Suppressor macrophage treated with lipopolysaccharide for 4 hours (primary cell): ENCODE measurements around the gene ZBTB18.
"Not testable (repeated sequence)": the region's sequence is repeated elsewhere in the genome, so short reads cannot be mapped to it uniquely, and the experiment has no call there.

Experiments used
- DNase-seq: peaks from one replicate; pipeline ENCODE4 v3.0.0-alpha.2; 2020

Gene ZBTB18

DNA sequence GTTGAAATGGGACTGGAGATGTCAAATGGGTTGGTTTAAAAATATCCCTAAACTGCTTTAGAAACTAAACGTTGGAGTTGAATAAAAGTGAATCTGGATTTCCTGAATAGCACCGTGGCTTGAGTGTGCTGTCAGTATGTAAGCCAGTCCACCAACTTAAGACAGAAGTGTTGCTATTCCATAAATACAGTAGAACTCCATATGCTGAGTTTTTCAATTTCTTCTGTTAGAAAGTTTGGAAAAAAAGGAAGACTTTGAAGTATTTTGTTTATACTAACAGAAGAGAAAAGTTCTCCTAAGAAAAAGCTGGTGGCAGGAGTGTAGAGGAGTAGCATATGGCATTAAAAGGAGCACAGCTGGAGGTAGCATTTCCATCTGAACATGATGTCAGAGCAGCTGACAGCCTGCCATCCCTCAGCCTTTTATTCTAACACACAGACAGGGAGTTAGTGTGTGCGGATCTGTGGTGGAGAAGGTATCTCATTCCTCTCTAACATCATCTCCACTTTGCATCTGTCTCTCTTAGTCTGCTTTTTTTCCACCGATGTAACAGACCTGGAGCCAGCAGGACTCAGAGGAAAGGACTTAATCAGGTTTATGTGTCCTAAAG, at the start of gene ZBTB18:
TSS of gene ZBTB18 (plus strand) at position 449 of the 610 bp plus-strand sequence. CDS start at position 598, 149 bp downstream.
- DNase-seq, result no peak

DNA sequence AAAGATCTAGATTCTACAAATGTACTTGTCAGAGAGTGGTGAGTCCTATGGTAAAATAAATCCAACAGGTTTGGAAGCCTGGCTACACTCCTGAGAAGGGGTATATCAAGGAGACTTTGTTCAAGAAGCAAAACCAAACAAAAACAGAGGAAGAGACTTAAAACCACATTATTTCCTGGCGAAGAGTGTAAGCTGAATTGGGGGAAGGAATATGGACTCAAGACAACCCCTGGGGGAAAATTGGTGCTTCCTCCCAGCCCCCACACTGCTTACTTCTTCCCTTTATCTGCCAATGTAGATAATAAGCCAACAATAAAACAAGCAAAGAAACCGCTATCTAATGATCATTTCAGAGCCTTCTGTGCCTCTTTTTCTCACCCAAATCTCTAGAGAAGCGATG, 48.4 kb upstream of the ZBTB18 start:
- DNase-seq, result no peak

DNA sequence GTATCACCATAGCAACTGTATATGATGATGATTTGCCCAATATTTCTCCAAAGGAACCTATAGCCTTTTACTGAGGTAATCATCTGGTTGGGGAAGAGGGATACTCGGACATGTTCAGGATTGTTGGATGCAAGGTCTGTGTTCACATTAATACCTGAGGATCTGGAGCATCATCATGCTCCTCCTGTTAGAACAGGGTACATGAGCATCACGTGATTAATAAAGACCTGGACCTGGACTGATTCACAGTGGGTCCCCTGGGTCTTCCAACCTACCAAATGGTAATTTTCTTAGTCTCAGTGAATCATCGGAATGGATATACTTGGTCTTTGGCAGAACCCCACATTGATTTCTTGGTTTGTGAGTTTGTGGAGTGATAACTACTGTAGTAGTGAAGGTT, 45.6 kb upstream of the ZBTB18 start:
- no peak for DNase-seq

DNA sequence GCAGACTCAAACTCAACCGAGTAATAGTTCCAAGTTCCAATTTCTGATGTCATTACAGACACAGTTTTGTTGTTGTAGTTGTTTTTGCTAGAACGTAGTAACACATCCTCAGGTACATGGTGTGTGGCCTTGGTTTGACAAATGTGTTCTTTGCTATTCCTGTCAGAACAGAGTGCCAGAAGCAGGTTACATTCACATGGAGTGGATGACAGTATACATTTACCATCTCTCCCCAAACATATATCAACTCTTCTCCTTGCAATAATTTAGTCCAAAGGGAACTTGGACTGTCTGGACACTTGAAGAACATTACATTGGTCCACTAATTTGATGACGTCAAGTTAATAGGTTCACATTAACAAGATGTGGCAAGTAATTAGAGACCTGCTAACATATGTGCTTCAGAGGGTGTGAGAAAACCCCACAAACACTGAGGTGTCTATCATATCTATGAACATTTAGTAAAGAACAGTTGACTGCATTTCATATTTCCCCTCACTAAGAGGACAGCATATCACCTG, 44.6 kb upstream of the ZBTB18 start:
- no peak for DNase-seq

DNA sequence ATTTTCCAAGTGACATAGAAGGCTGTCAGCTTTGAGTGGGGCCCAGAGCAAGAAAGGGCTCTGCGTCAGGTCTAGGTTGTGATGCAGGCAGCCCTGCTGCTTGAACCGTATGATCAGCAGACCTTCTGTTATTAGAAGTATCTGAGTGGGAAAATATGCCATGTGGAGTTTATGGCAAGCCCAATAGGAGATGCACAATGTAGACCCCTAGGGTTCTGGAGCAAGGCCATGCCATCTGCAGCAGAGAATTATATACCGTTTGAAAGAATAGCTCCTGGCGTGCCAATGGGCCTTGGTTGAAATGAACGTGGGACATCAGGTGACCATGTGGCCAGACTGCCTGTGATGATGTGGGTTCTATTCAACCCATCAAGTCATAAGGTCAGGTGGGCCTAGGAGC, 44.1 kb upstream of the ZBTB18 start:
- DNase-seq, result no peak

DNA sequence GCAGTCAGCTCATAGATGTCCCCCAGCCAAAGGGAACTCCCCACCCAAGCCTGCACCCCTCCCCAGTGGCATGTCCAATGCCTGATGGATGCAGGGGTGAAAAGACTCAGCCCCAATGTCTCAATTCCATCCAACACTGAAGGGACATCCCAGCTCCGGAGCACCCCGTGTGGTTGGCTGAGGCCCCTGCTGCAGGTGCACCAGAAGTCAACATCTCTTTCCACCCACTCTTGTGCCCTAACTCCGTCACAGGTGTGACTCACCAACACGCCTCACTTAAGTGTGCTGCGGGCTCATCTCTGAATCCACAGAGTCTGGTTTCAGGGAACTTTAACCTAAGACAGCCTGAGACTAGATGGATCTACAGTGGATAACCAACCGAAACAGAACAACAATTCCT, 40.9 kb upstream of the ZBTB18 start:
- DNase-seq, result peak; percentile 16

DNA sequence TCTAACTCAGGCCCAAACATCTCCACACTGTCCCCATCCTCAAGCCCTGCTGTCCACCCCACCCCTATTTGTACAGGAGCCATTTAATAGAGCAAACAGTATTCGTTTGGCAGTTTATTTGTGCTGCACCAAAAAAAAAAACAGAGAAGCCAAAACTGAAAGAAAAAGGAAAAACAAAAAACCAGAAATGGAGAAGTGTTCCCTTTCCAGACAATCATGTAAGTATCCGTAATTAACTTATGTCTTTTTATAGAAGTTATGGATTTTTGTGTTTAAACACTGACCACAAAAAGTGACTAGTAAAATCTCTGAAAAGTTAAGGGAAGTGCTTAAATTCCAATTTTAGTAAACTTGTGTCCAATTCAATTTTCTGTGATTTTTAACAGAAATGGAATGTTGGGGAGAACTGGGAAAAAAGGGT, 40.4 kb upstream of the ZBTB18 start:
- peak; percentile 50 for DNase-seq

DNA sequence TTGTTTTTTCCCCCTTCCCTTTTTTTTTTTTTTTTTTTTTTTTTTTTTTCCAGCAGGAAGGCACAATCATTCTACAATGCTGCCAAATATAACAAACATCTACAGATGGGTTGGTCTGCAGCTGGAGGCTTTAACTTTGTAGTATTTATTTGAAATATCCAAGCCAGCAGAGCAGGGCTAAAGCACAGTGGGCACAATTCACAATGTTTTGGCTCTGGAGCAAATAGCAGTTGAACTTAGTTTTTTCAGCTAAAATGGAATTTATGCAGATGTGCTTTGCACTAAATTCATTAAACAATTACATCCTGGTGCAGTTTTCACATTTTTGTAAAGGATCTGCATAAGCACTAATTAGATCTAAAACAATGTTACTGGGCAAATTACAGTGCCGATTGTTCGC, 39.8 kb upstream of the ZBTB18 start:
- DNase-seq, result no peak

DNA sequence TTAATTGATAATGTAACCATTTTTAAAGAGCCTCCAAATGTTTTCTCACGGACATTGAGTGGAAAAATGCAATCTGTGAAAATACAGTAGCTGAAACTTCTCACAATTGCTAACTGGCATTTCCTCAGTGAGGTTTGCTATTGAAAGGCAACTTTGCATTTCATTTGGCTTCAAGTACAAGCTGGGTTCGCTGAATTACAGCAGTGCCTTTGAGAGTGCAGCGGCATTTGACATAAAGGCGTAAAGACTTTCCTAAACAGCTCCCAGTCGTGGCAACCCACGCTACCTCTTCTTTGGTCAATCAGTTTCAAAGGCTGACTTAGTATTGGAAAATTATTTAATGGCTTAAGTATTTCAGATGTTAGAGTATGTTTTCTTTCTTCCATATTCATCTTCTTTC, 39.3 kb upstream of the ZBTB18 start:
- no peak for DNase-seq

DNA sequence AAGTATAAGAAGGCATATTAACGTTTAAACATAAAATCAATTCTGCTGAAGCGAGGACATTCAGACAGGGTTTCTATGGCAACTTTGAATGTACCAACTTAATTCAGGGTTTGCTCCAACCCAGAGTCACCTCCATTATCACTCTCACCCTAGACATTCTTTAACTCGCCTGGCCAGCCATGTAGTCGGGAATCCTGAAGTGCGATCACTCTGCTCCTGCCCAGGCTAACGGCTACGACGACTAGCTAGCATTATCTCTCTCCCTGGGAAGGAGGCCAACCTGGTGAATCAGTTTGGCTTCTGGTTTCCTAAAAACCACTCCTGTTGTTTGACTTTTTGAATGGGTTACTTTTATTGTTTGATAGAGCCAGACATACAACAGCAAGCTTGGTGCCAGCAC, 38.9 kb upstream of the ZBTB18 start:
- no peak for DNase-seq

DNA sequence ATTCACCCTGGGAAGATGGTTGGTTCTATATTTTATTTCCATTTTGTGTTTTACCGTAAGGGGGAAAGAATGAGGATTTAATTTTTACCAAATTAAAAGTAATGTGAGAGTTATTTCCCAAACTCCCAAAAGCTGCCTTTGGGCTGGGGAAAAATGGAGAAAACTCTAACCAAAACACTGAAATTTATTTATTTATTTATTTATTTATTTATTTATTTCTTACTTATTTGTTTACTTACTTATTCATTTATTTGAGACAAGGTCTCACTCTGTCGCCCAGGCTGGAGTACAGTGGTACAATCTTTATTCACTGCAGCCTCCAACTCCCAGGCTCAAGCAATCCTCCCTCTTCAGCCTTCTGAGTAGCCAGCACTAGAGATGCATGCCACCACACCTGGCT, 38.0 kb upstream of the ZBTB18 start:
- no peak for DNase-seq

DNA sequence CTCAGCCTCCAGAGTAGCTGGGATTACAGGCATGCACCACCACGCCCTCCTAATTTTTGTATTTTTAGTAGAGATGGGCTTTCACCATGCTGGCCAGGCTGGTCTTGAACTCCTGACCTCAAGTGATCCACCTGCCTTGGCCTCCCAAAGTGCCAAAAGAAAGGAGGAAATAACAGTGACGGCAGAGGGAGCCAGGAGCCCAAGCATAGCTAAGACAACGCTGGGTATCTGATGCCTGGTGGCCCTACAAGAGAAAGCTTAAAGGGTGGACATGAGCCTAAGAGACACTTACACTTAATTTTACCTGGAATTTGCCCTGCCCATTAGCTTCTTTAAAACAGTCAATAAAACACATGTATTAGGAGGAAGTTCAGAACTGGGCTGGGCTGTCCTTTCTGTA, 36.2 kb upstream of the ZBTB18 start:
- not testable (repeated sequence) for DNase-seq

DNA sequence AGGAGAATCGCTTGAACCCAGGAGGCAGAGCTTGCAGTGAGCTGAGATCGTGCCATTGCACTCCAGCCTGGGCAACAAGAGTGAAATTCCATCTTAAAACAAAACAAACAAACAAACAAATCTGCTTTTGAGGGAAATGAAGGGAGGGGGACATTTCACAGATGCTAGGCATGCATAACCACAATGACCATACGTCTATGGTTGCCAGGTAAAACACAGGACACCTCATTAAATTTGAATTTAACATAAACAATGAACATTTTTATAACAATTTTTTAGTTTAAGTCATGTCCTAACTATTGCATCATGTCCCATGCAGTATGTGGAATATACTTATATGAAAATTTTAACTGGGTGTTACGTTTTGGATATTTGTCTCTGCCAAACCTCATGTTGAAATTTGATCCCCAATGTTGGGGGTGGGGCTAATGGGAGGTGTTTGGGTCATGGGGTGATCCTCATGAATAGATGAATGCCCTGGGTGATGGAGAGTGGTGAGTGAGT, 31.0 kb upstream of the ZBTB18 start:
- no peak for DNase-seq

DNA sequence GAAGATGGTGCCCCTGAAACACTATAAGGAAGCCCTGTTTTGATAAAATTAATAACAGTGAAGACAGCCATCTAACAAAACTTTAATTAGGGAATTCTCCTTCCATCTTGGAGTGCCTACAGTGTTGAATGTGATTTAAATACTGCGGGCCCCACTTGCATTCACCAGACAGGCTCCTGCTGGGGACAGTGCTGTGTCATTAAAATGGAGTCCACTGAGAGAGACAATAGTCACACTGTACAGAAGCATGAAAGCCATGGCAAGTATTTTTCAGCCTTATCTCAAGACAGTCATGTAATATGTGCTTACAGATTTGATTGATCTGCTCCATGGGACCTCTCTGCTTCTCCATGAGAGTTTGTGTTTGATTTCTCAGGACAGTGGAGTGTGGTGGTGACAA, 29.7 kb upstream of the ZBTB18 start:
- no peak for DNase-seq

DNA sequence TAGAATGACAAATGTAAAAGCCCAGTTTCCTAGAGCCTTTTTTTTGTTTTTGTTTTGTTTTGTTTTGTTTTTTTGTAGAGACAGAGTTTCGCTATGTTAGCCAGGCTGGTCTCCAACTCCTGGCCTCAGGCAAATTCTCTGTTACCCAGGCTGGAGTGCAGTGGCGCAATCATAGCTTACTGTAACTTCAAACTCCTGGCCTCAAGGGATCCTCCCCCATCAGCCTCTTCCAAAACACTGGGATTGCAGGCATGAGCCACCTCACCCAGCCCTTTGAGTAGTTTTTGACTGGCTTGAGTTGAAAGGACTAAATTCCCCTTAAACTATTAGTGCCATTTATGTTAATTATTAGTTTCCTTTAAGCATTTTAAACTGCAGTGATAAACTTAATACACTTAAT, 28.8 kb upstream of the ZBTB18 start:
- DNase-seq, result no peak

DNA sequence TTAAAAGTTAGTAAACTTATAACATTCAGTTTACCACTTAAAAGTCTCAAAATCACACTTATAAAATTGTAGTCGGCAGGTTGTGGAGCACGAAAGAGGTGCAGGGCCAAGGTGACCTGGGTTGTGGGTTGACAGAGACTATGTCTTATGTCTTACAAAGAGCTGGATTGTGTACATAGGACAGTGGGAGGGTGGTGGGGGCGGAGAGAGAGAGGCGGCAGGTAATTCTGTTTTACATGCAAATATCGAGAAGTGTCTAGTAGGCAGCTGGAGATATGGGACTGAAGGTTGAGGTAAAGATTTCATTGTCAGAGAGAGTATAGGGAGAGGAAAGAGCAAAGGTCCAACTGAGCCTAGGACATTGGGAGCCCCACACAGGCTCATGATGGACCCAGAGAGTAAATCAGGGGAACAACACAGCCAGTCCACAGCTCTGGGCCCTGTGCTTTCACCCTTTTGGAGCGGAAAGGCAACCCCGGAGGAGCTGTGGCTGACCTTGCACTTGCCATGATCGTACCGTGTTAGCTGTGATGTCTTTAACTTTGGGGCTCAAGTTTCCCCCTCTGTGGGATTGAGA, 28.1 kb upstream of the ZBTB18 start:
- DNase-seq, result no peak

DNA sequence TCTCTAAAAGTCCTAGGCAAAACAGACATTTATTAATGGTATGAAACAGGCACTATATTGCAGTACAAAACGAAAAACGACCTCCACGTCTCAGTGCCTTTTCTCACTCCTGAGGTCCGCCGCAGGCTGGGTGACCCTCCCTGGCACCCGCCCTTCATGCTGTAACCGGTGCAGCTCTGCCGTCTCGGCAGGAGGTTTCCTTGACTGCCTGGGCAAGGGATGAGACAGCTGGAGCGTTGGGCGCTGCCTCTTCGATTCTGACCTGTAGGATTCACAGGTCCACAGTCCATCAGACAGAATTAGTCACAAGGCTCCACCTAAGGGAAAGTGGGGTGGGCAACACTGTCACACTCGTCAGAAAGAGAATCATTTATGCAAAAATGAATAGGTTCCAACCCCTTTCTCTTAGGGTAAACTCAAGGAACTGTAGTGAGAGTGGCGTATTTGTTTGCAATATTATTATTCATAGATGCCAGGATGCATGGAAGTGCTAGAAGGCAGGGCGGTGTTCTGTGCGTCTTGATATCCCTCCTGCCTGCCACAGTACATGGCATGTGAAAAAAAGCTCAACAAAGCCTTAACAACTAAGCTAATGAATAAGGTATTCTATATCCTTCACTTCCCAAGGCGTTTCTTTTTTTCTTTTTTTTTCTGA, 23.5 kb upstream of the ZBTB18 start:
- DNase-seq, result no peak

DNA sequence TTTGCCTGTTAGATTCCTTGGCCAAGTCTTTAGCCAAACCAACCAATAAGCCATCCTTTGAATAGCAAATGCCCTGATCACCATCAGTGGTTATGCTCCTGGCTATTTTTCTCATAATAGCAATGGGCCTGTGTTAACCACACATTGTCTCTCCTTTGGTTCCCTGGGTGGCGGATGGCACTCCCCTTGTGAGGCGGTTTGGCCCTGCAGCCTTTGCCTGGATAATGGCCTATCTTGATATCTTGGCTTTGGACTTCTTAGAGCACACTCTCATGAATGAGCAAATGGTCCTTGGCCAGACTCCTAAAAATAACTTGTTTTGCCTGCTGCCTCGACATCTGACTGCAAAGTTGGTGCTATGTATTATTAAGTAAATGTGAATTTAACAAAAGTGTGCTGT, 22.4 kb upstream of the ZBTB18 start:
- DNase-seq, result no peak

DNA sequence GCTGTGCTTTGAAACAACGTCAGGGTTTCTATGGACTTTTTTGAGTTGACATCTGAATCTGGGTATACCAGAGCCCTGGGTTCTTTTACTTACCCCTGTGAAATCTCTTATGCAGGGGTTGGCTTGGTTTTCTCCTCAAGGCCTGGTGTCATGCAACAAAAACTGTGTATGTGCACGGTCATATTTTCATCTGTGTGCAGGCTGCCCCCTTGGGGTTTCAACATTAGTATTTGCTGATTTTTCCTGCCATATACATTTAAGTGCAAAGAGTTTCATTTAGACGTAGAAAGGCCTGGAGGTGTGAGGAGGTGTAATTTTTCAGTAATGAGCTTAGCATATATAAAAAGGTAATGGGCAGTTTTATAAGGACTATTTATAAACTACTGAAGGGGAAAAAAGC, 22.0 kb upstream of the ZBTB18 start:
- DNase-seq, result no peak

DNA sequence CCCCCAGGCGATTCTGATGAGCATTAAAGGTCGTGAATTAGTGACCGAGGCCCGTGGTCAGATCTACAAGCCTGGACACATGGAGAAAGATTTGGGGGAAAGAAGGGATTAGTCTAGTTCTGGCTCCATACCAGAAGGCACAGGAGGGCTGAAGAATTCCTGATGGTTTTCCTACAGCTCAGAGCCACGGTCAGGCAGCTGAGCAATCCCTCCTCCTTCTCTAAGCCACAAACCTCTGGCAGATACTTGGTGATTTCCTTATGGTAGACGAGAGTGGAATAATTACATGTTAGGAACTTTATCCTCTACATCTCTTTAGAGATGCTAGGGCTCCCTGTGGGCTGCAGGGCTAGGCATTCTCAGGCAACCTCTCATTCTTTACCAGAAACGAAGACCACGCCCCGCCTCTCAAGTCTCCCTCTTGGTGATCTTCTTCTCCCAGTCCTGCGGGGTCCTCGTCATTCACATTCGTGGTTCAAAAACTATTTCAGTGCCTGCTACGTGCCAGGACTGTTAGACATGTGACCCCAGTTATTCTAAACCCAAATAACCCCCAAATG, 20.5 kb upstream of the ZBTB18 start:
- DNase-seq, result no peak

DNA sequence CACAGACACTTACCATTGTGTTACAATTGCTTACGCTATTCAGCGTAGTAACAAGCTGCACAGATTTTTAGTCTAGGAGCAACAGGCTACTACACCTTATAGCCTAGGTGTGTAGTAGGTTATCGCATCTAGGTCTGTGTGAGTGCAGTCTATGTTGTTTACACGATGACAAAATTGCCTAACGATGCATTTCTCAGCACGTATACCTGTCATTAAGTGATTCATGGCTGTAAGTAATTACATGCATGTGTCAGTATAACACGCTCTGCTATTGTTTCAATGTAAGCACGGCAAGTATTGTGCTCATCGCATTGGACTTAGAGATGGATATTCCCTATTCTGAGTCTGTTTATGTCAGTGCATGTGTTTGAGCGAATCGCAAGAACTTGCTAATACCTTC, 15.7 kb upstream of the ZBTB18 start:
- no peak for DNase-seq

DNA sequence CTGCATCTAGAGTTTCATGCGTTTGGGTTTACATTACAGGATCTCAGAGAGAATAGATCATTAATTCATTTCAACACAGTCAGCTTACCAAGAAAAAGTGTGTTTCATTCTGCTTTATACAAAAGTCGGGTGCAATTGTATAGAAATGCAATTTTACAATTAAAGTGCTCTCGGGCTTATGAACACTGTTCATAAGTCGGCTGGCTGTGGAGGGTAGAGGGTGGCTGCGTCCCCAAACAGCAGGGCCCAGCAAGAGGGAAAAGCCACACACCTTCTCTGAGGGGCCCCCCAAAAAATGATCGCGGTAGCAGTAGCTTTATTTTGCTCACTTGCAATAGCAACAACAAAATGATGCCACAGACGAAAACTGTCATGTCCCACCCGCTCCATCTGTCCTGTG, 13.8 kb upstream of the ZBTB18 start:
- no peak for DNase-seq

DNA sequence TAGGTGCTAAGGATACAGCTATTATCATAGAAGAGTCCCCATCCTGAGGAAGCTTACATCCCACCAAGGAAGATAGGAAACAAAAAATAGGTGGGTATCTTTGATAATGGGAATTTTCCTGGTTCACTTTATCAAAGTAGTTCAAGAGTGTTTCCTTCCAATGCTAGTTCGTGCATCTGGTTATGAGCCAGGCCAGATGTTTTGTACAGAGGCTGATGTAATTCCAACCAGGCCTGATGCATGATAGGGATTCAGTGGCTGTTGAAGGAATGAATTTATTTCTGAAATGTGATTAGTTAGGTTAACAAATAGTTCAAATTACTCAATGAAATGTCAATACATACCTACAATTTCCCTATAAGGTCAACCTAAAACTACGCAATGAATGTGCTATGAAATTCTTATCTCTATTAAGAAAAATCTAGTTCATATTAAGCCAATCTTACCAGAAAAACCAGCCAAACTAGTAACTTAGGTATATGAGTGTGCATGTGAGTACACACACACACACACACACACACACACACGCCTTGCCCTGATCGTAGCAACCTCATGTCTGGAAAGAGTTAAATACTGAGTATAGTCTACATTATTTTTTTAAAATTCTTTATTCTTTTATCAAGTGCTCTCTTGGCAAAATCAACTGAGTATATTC, 9.5 kb upstream of the ZBTB18 start:
- no peak for DNase-seq
